WTC11 (cell line): ENCODE results near the gene UPK3A. TPM values are rescaled to one million over a fixed set of nuclear protein-coding genes. Genes with fewer than 3 reads are reported as not detected.

ENCODE experiments used
- ATAC-seq: fragments of 200-7000 bp; cut with Tn5 transposase; 2 replicates; pipeline ENCODE4 v1.10.0; 2021; ENCODE audit warnings: mild to moderate bottlenecking, moderate library complexity
- CTCF ChIA-PET: fragments of 300-600 bp; sonication (Branson Sonifier 250); formaldehyde crosslinking; loops from one replicate; lab custom pipeline; 2021; ENCODE audit warnings: antibody characterized with exemption; lab: Charles Lee
- POLR2A ChIA-PET: fragments of 350-600 bp; sonication (Branson Sonifier 250); formaldehyde crosslinking; loops from one replicate; lab custom pipeline; 2021; ENCODE audit warnings: antibody characterized with exemption; lab: Charles Lee
- DNase-seq: peaks from one replicate; pipeline ENCODE4 v3.0.0; 2021; ENCODE audit warnings: low spot score
- H3K27ac Mint-ChIP-seq: 2 replicates; pipeline ENCODE4 v1.8.0; 2021; ENCODE audit warnings: mixed read lengths
- H3K27me3 Mint-ChIP-seq: 2 replicates; pipeline ENCODE4 v1.8.0; 2021; ENCODE audit warnings: low read depth, mild to moderate bottlenecking, moderate library complexity, mixed read lengths
- H3K36me3 Mint-ChIP-seq: 2 replicates; pipeline ENCODE4 v1.8.0; 2021; ENCODE audit warnings: mixed read lengths
- H3K4me1 Mint-ChIP-seq: 2 replicates; pipeline ENCODE4 v1.8.0; 2022; ENCODE audit warnings: mixed read lengths
- H3K4me3 Mint-ChIP-seq: 2 replicates; pipeline ENCODE4 v1.8.0; 2021; ENCODE audit warnings: mild to moderate bottlenecking, moderate library complexity, mixed read lengths
- H3K9me3 Mint-ChIP-seq: 2 replicates; pipeline ENCODE4 v1.8.0; 2021; ENCODE audit warnings: mixed read lengths
- CREM ChIP-seq: sonication (generic); formaldehyde crosslinking; IDR thresholded peaks from 2 replicates; pipeline ENCODE4 v1.8.1; 2022; ENCODE audit warnings: mild to moderate bottlenecking, missing genetic modification reagents, moderate library complexity
- ELF4 ChIP-seq: sonication (generic); formaldehyde crosslinking; IDR thresholded peaks from 2 replicates; pipeline ENCODE4 v1.8.1; 2022; ENCODE audit warnings: low read depth, mild to moderate bottlenecking, moderate library complexity, missing genetic modification reagents
- FOXJ3 ChIP-seq: sonication (generic); formaldehyde crosslinking; IDR thresholded peaks from 2 replicates; pipeline ENCODE4 v1.9.0; 2021; ENCODE audit warnings: missing genetic modification reagents, mild to moderate bottlenecking, borderline replicate concordance
- FOXP1 ChIP-seq: sonication (generic); formaldehyde crosslinking; IDR thresholded peaks from 2 replicates; pipeline ENCODE4 v1.8.0; 2022; ENCODE audit warnings: missing genetic modification reagents, mild to moderate bottlenecking, moderate library complexity, borderline replicate concordance
- GABPB1 ChIP-seq: sonication (generic); formaldehyde crosslinking; IDR thresholded peaks from 2 replicates; pipeline ENCODE4 v1.8.1; 2023; ENCODE audit warnings: mild to moderate bottlenecking, missing genetic modification reagents
- GTF2I ChIP-seq: fragments of 250-450 bp; sonication (Bioruptor Pico); conservative IDR thresholded peaks from 2 replicates; pipeline ENCODE4 v1.4.0; 2021; ENCODE audit warnings: mild to moderate bottlenecking
- MAX ChIP-seq: sonication (generic); formaldehyde crosslinking; IDR thresholded peaks from 2 replicates; pipeline ENCODE4 v1.8.0; 2022; ENCODE audit warnings: mild to moderate bottlenecking, missing genetic modification reagents
- NFATC4 ChIP-seq: fragments of 250-450 bp; sonication (Bioruptor Pico); IDR thresholded peaks from 2 replicates; pipeline ENCODE4 v1.9.0; 2021; ENCODE audit warnings: mild to moderate bottlenecking
- NFE2L1 ChIP-seq: sonication (generic); formaldehyde crosslinking; IDR thresholded peaks from 2 replicates; pipeline ENCODE4 v1.8.1; 2023; ENCODE audit warnings: missing genetic modification reagents
- RELA ChIP-seq: sonication (generic); formaldehyde crosslinking; IDR thresholded peaks from 2 replicates; pipeline ENCODE4 v1.8.1; 2022; ENCODE audit warnings: missing genetic modification reagents, mild to moderate bottlenecking, borderline replicate concordance
- TEAD1 ChIP-seq: sonication (generic); formaldehyde crosslinking; IDR thresholded peaks from 2 replicates; pipeline ENCODE4 v1.8.0; 2022; ENCODE audit warnings: mild to moderate bottlenecking, missing genetic modification reagents
- ZBTB21 ChIP-seq: sonication (generic); formaldehyde crosslinking; IDR thresholded peaks from 2 replicates; pipeline ENCODE4 v1.8.1; 2023; ENCODE audit warnings: mild to moderate bottlenecking, missing genetic modification reagents, borderline replicate concordance
- ZNF121 ChIP-seq: sonication (generic); formaldehyde crosslinking; IDR thresholded peaks from 2 replicates; pipeline ENCODE4 v1.8.0; 2023; ENCODE audit warnings: missing genetic modification reagents
- ZNF396 ChIP-seq: fragments of 250-450 bp; sonication (Bioruptor Pico); IDR thresholded peaks from 2 replicates; pipeline ENCODE4 v1.8.0; 2021; ENCODE audit warnings: mild to moderate bottlenecking, moderate library complexity, borderline replicate concordance
- ZNF532 ChIP-seq: fragments of 250-450 bp; sonication (Bioruptor Pico); IDR thresholded peaks from 2 replicates; pipeline ENCODE4 v1.9.0; 2021; ENCODE audit warnings: mild to moderate bottlenecking, borderline replicate concordance
- total RNA-seq: library from RNA; stranded (reverse); gene quantifications from 3 replicates; pipeline ENCODE4 v1.2.3, GENCODE V29; 2021
- TF ChIP-seq, protein P1 (sequence below): fragments of 250-450 bp; sonication (Bioruptor Pico); IDR thresholded peaks from 2 replicates; pipeline ENCODE4 v1.9.0; 2021; ENCODE audit warnings: moderate library complexity, mild to moderate bottlenecking, inconsistent platforms, borderline replicate concordance
- TF ChIP-seq, protein P2 (sequence below): sonication (generic); formaldehyde crosslinking; IDR thresholded peaks from 2 replicates; pipeline ENCODE4 v1.8.0; 2023; ENCODE audit warnings: missing genetic modification reagents
- TF ChIP-seq, protein P3 (sequence below): sonication (generic); formaldehyde crosslinking; IDR thresholded peaks from 2 replicates; pipeline ENCODE4 v1.8.0; 2022; ENCODE audit warnings: mild to moderate bottlenecking, missing genetic modification reagents
- TF ChIP-seq, protein P4 (sequence below): sonication (generic); formaldehyde crosslinking; conservative IDR thresholded peaks from 2 replicates; pipeline ENCODE4 v1.8.1; 2023; ENCODE audit warnings: mild to moderate bottlenecking, low read depth, missing genetic modification reagents, moderate library complexity
- TF ChIP-seq, protein P5 (sequence below): sonication (generic); formaldehyde crosslinking; IDR thresholded peaks from 2 replicates; pipeline ENCODE4 v1.8.1; 2022; ENCODE audit warnings: missing genetic modification reagents, borderline replicate concordance

The UPK3A gene
- total RNA-seq, 1 experiment from 2014 or later: 0.37 TPM

- no peak for TF ChIP-seq GTF2I (CRISPR knock-in tag)
These were observed 12.0 kb downstream of the UPK3A start (continued) for GRCh38 chr22:45296628-45297297.

- POLR2A ChIA-PET: interaction anchor here (0.8 kb wide), 1 partner anchor 12 kb away, joined by 3 read pairs; no protein-coding TSS in a partner anchor
- peak overlapping the region; percentile 18; the same call in 1 of the 2 replicates for H3K27ac Mint-ChIP-seq
- peak; percentile 87 for ATAC-seq
These were observed 14.3 kb downstream of the UPK3A start for GRCh38 chr22:45298934-45299505.

DNA sequence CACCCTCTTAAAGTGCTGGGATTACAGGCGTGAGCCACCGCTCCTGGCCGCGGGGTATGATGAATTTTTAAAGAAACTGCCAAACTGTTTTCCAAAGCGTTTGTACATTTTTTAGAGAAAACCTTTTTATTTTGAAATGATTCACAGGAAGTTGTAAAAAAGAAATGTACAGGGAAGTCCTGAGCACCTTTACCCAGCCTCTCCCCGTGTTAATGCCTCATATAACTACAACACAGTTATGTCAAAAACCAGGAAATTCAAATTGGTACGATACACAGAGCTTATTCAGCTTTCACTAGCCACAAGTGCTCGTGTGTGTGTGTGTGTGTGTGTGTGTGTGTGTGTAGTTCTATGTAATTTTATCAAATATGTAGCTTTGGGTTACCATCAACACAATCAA is 18.0 kb downstream of the UPK3A start:
- ChIA-PET POLR2A (no interaction called here), CTCF (no interaction called here)
- DNase-seq (no peak), ATAC-seq (no peak)
- Mint-ChIP-seq H3K27me3 (peaks cover 2% of the 10 kb centered on the region; the same call in 1 of the 2 replicates), H3K4me1 (peaks cover 15% of the 10 kb centered on the region), H3K4me3 (no peak overlapping the region), H3K36me3 (no peaks in the 10 kb centered on the region), H3K27ac (no peak overlapping the region), H3K9me3 (no peaks in the 10 kb centered on the region)
- TF ChIP-seq, protein P1, sequence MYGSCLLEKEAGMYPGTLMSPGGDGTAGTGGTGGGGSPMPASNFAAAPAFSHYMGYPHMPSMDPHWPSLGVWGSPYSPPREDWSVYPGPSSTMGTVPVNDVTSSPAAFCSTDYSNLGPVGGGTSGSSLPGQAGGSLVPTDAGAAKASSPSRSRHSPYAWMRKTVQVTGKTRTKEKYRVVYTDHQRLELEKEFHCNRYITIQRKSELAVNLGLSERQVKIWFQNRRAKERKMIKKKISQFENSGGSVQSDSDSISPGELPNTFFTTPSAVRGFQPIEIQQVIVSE (CRISPR knock-in tag): no peak
- TF ChIP-seq NFE2L1 (no peak), ZBTB21 (no peak), FOXJ3 (no peak), ZNF532 (CRISPR knock-in tag) (no peak), ZNF396 (no peak), ELF4 (no peak), NFATC4 (CRISPR knock-in tag) (no peak), ZNF121 (no peak), RELA (no peak), CREM (CRISPR knock-in tag) (no peak), TEAD1 (CRISPR knock-in tag) (no peak), GABPB1 (CRISPR knock-in tag) (no peak)
- TF ChIP-seq, protein P2, sequence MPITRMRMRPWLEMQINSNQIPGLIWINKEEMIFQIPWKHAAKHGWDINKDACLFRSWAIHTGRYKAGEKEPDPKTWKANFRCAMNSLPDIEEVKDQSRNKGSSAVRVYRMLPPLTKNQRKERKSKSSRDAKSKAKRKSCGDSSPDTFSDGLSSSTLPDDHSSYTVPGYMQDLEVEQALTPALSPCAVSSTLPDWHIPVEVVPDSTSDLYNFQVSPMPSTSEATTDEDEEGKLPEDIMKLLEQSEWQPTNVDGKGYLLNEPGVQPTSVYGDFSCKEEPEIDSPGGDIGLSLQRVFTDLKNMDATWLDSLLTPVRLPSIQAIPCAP (CRISPR knock-in tag): no peak
- TF ChIP-seq, protein P3, sequence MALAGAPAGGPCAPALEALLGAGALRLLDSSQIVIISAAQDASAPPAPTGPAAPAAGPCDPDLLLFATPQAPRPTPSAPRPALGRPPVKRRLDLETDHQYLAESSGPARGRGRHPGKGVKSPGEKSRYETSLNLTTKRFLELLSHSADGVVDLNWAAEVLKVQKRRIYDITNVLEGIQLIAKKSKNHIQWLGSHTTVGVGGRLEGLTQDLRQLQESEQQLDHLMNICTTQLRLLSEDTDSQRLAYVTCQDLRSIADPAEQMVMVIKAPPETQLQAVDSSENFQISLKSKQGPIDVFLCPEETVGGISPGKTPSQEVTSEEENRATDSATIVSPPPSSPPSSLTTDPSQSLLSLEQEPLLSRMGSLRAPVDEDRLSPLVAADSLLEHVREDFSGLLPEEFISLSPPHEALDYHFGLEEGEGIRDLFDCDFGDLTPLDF (CRISPR knock-in tag): no peak
- TF ChIP-seq, protein P4, sequence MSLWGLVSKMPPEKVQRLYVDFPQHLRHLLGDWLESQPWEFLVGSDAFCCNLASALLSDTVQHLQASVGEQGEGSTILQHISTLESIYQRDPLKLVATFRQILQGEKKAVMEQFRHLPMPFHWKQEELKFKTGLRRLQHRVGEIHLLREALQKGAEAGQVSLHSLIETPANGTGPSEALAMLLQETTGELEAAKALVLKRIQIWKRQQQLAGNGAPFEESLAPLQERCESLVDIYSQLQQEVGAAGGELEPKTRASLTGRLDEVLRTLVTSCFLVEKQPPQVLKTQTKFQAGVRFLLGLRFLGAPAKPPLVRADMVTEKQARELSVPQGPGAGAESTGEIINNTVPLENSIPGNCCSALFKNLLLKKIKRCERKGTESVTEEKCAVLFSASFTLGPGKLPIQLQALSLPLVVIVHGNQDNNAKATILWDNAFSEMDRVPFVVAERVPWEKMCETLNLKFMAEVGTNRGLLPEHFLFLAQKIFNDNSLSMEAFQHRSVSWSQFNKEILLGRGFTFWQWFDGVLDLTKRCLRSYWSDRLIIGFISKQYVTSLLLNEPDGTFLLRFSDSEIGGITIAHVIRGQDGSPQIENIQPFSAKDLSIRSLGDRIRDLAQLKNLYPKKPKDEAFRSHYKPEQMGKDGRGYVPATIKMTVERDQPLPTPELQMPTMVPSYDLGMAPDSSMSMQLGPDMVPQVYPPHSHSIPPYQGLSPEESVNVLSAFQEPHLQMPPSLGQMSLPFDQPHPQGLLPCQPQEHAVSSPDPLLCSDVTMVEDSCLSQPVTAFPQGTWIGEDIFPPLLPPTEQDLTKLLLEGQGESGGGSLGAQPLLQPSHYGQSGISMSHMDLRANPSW (CRISPR knock-in tag): no peak
- TF ChIP-seq, protein P5, sequence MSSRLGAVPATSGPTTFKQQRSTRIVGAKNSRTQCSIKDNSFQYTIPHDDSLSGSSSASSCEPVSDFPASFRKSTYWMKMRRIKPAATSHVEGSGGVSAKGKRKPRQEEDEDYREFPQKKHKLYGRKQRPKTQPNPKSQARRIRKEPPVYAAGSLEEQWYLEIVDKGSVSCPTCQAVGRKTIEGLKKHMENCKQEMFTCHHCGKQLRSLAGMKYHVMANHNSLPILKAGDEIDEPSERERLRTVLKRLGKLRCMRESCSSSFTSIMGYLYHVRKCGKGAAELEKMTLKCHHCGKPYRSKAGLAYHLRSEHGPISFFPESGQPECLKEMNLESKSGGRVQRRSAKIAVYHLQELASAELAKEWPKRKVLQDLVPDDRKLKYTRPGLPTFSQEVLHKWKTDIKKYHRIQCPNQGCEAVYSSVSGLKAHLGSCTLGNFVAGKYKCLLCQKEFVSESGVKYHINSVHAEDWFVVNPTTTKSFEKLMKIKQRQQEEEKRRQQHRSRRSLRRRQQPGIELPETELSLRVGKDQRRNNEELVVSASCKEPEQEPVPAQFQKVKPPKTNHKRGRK (CRISPR knock-in tag): no peak

More at GRCh38 chr22:45298934-45299505, 14.3 kb downstream of the UPK3A start:
- DNase-seq: no peak
- Mint-ChIP-seq H3K4me1 (peaks cover 15% of the 10 kb centered on the region), H3K27me3 (no peaks in the 10 kb centered on the region), H3K36me3 (no peaks in the 10 kb centered on the region), H3K4me3 (no peak overlapping the region), H3K9me3 (no peaks in the 10 kb centered on the region)
- CTCF ChIA-PET: interaction anchor here (1.0 to 1.3 kb wide), 4 partner anchors 19 to 252 kb away, joined by 3 to 4 read pairs (median 3); no protein-coding TSS in a partner anchor
- TF ChIP-seq MAX (CRISPR knock-in tag) (0 out of 2 replicates have a peak, but pooled peaks have one; percentile 16), FOXP1 (CRISPR knock-in tag) (no peak)
